Measurements from ENCODE around the gene PWWP2B. TPM values are rescaled to one million over a fixed set of nuclear protein-coding genes. Genes with fewer than 3 reads are reported as not detected.

The PWWP2B gene
- total and polyA plus RNA-seq, 2 of the 13 experiments (the other 11 are each of a cell fraction or from before 2014, with no cell fraction given): 2.3 to 4.7 TPM

- H3K79me2 ChIP-seq (ENCODE audit: insufficient read depth, low read length): no peaks in the 10 kb centered on the region
- DNase-seq (ENCODE audit: low spot score): no peak
- H3K27me3 ChIP-seq (ENCODE audit: control insufficient read depth in 1 of 2, insufficient read depth in 2 of 2, low read length in 2 of 2): peaks cover 3 to 34% of the 10 kb centered on the region in 2 experiments; a peak in 2 of 5 replicates
- H3K4me1 ChIP-seq (ENCODE audit: insufficient read depth, low read length): peaks cover 54% of the 10 kb centered on the region
- no TSS peak for BruUV-seq (replicated peaks)
- H3K9ac ChIP-seq (ENCODE audit: insufficient read depth, low read depth, low read length): no peak overlapping the region
- TF ChIP-seq SIN3A (IDR thresholded peaks at IDR 0.05; ENCODE audit: borderline replicate concordance, low read depth, low read length): no peak
- no peak for TF ChIP-seq ZNF660 (CRISPR knock-in tag; IDR thresholded peaks at IDR 0.05; ENCODE audit: borderline replicate concordance, low read depth)
- no peak for TF ChIP-seq BCL6 (CRISPR knock-in tag; IDR thresholded peaks at IDR 0.05)
- no peak for TF ChIP-seq CREM (IDR thresholded peaks at IDR 0.05)
- TF ChIP-seq CREM (CRISPR knock-in tag; IDR thresholded peaks at IDR 0.05): no peak
- TF ChIP-seq ZNF331 (CRISPR knock-in tag; IDR thresholded peaks at IDR 0.05): peak; percentile 93
- no peak for TF ChIP-seq FLYWCH1 (CRISPR knock-in tag; IDR thresholded peaks at IDR 0.05)
- WGBS (ENCODE audit: low lambda C conversion rate): 49% methylated on average over 13 of the region's 20 CpGs
- H4K20me1 ChIP-seq (ENCODE audit: insufficient read depth, low read length): no peaks in the 10 kb centered on the region
- intact Hi-C loops (cut with micrococcal nuclease; ENCODE audit: unreplicated experiment): no loop called here
- in situ Hi-C loops (cut with HindIII; ENCODE audit: extremely low pct_ligation_motif_present, low pct_unique_long_range_greater_than_20kb): loop anchor here (5.0 to 10.0 kb wide), 2 partner anchors 67 to 250 kb away; no protein-coding TSS in a partner anchor
- CTCF ChIA-PET (ENCODE audit: low intra/inter-chr PET ratio, low total read pairs): no interaction called here
- no peak; the same call in 2 of the 3 replicates for ATAC-seq
- no peak overlapping the region for H2AFZ ChIP-seq (ENCODE audit: low read length)
- POLR2A ChIA-PET: no interaction called here
- no peak overlapping the region for H3K4me3 ChIP-seq (replicated peaks in 1 of 3; ENCODE audit: insufficient read depth in 1 of 3, low read depth in 2 of 3, low read length in 3 of 3)
- no peaks in the 10 kb centered on the region for H3K9me3 ChIP-seq (ENCODE audit: low read length)
- FAIRE-seq: no peak
- no peaks in the 10 kb centered on the region for H3K36me3 ChIP-seq (replicated peaks in 1 of 2; ENCODE audit: control insufficient read depth in 1 of 2, insufficient read depth in 2 of 2, low read length in 2 of 2)
- H3K4me2 ChIP-seq (ENCODE audit: low read depth, low read length): no peak overlapping the region; the same call in 1 of the 2 replicates
- no peak overlapping the region for H3K27ac ChIP-seq (ENCODE audit: extremely low read length, insufficient read depth, low read length)
Observed at GRCh38 chr10:132384618-132385388, 12.2 kb upstream of the PWWP2B start.

GRCh38 chr10:132385389-132385667, 11.7 kb upstream of the PWWP2B start:
- Histone ChIP-seq H3K79me2 (ENCODE audit: insufficient read depth, low read length) (no peaks in the 10 kb centered on the region), H2AFZ (ENCODE audit: low read length) (no peak overlapping the region), H3K9me3 (ENCODE audit: low read length) (no peaks in the 10 kb centered on the region), H3K9ac (ENCODE audit: insufficient read depth, low read depth, low read length) (no peak overlapping the region), H3K27ac (ENCODE audit: extremely low read length, insufficient read depth, low read length) (no peak overlapping the region), H3K4me3 (replicated peaks in 1 of 3; ENCODE audit: insufficient read depth in 1 of 3, low read depth in 2 of 3, low read length in 3 of 3) (no peak overlapping the region), H3K27me3 (ENCODE audit: control insufficient read depth in 1 of 2, insufficient read depth in 2 of 2, low read length in 2 of 2) (peaks cover 3 to 34% of the 10 kb centered on the region in 2 experiments; a peak in 2 of 5 replicates), H3K36me3 (replicated peaks in 1 of 2; ENCODE audit: control insufficient read depth in 1 of 2, insufficient read depth in 2 of 2, low read length in 2 of 2) (no peaks in the 10 kb centered on the region), H3K4me1 (ENCODE audit: insufficient read depth, low read length) (peaks cover 60% of the 10 kb centered on the region), H3K4me2 (ENCODE audit: low read depth, low read length) (no peak overlapping the region), H4K20me1 (ENCODE audit: insufficient read depth, low read length) (no peaks in the 10 kb centered on the region)
- ATAC-seq: no peak
- BruUV-seq (replicated peaks): no TSS peak
- intact Hi-C loops (cut with micrococcal nuclease; ENCODE audit: unreplicated experiment) (no loop called here), in situ Hi-C loops (cut with HindIII; ENCODE audit: extremely low pct_ligation_motif_present, low pct_unique_long_range_greater_than_20kb) (loop anchor here (5.0 to 10.0 kb wide), 2 partner anchors 67 to 249 kb away; no protein-coding TSS in a partner anchor)
- 47% methylated on average over 5 of the region's 5 CpGs for WGBS (ENCODE audit: low lambda C conversion rate)
- TF ChIP-seq FOXO4 (CRISPR knock-in tag; conservative IDR thresholded peaks at IDR 0.05) (no peak), ZBTB8A (CRISPR knock-in tag; IDR thresholded peaks at IDR 0.05; ENCODE audit: borderline replicate concordance, low read depth) (no peak), ZNF577 (CRISPR knock-in tag; IDR thresholded peaks at IDR 0.05; ENCODE audit: borderline replicate concordance, low read depth) (no peak), SAFB2 (CRISPR knock-in tag; IDR thresholded peaks at IDR 0.05; ENCODE audit: borderline replicate concordance, low read depth) (no peak), SALL1 (CRISPR knock-in tag; IDR thresholded peaks at IDR 0.05) (no peak), ZNF546 (CRISPR knock-in tag; conservative IDR thresholded peaks at IDR 0.05) (no peak), SSRP1 (CRISPR knock-in tag; IDR thresholded peaks at IDR 0.05) (no peak), ZNF343 (CRISPR knock-in tag; IDR thresholded peaks at IDR 0.05) (no peak), ZNF556 (CRISPR knock-in tag; IDR thresholded peaks at IDR 0.05; ENCODE audit: borderline replicate concordance) (no peak)
- CTCF ChIA-PET (ENCODE audit: low intra/inter-chr PET ratio, low total read pairs): no interaction called here
- POLR2A ChIA-PET: no interaction called here
- DNase-seq (ENCODE audit: low spot score): no peak
- FAIRE-seq: no peak
